Neural crest cell (in vitro differentiated cells): ENCODE data around the gene SMIM24. TPM values are rescaled to one million over a fixed set of nuclear protein-coding genes. Genes with fewer than 3 reads are reported as not detected.

ENCODE experiments used
- DNase-seq: peaks from one replicate; pipeline ENCODE4 v3.0.0; 2021; ENCODE audit warnings: low read depth, mixed read lengths, low spot score
- H3K27ac Mint-ChIP-seq: one replicate; pipeline ENCODE4 v1.8.0; 2021; ENCODE audit warnings: mild to moderate bottlenecking, mixed read lengths; ENCODE audit not compliant: unreplicated experiment
- H3K27me3 Mint-ChIP-seq: 2 replicates; pipeline ENCODE4 v1.8.0; 2021; ENCODE audit warnings: low read depth, mild to moderate bottlenecking, mixed read lengths
- H3K36me3 Mint-ChIP-seq: 2 replicates; pipeline ENCODE4 v1.8.0; 2021; ENCODE audit warnings: low read depth, mild to moderate bottlenecking, mixed read lengths
- H3K4me1 Mint-ChIP-seq: 2 replicates; pipeline ENCODE4 v1.8.0; 2021; ENCODE audit warnings: mixed read lengths
- H3K4me3 Mint-ChIP-seq: one replicate; pipeline ENCODE4 v1.8.0; 2021; ENCODE audit warnings: mild to moderate bottlenecking, mixed read lengths
- H3K9me3 Mint-ChIP-seq: 2 replicates; pipeline ENCODE4 v1.8.0; 2021; ENCODE audit warnings: mixed read lengths
- CTCF ChIP-seq: fragments of 200-600 bp; sonication (generic); conservative IDR thresholded peaks from 2 replicates; pipeline ENCODE4 v1.5.0; 2021; ENCODE audit warnings: antibody characterized with exemption, mild to moderate bottlenecking
- total RNA-seq: library from RNA; stranded (reverse); gene quantifications from 2 replicates; pipeline ENCODE4 v1.2.1, GENCODE V29; 2021

SMIM24 gene
- total RNA-seq, 1 donor from 2014 or later: not detected

- H3K4me3 Mint-ChIP-seq: no peak overlapping the region
- no peak for DNase-seq
- no peaks in the 10 kb centered on the region for H3K36me3 Mint-ChIP-seq
- no peaks in the 10 kb centered on the region for H3K9me3 Mint-ChIP-seq
- no peak for TF ChIP-seq CTCF
- H3K4me1 Mint-ChIP-seq: peaks cover 19% of the 10 kb centered on the region
- peaks cover 72% of the 10 kb centered on the region for H3K27me3 Mint-ChIP-seq
- no peak overlapping the region for H3K27ac Mint-ChIP-seq
Observed at GRCh38 chr19:3459965-3460582, 20.3 kb downstream of the SMIM24 start.

- Mint-ChIP-seq H3K4me1 (peaks cover 19% of the 10 kb centered on the region), H3K9me3 (no peaks in the 10 kb centered on the region), H3K27me3 (peaks cover 66% of the 10 kb centered on the region), H3K36me3 (no peaks in the 10 kb centered on the region), H3K4me3 (peak overlapping the region; percentile 41), H3K27ac (no peak overlapping the region)
- no peak for TF ChIP-seq CTCF
- no peak for DNase-seq
Observed at GRCh38 chr19:3459089-3459881, 21.0 kb downstream of the SMIM24 start.

GRCh38 chr19:3458229-3459088 lies 21.9 kb downstream of the SMIM24 start:
- H3K4me3 Mint-ChIP-seq: no peak overlapping the region
- no peaks in the 10 kb centered on the region for H3K9me3 Mint-ChIP-seq
- no peak for TF ChIP-seq CTCF
- peaks cover 19% of the 10 kb centered on the region for H3K4me1 Mint-ChIP-seq
- no peaks in the 10 kb centered on the region for H3K36me3 Mint-ChIP-seq
- DNase-seq: no peak
- no peak overlapping the region for H3K27ac Mint-ChIP-seq
- H3K27me3 Mint-ChIP-seq: peaks cover 66% of the 10 kb centered on the region

GRCh38 chr19:3457528-3458228 lies 22.6 kb downstream of the SMIM24 start:
- no peak overlapping the region for H3K27ac Mint-ChIP-seq
- H3K27me3 Mint-ChIP-seq: peaks cover 67% of the 10 kb centered on the region
- peaks cover 16% of the 10 kb centered on the region for H3K4me1 Mint-ChIP-seq
- H3K36me3 Mint-ChIP-seq: no peaks in the 10 kb centered on the region
- H3K9me3 Mint-ChIP-seq: no peaks in the 10 kb centered on the region
- DNase-seq: no peak
- no peak overlapping the region for H3K4me3 Mint-ChIP-seq
- no peak for TF ChIP-seq CTCF

- H3K4me1 Mint-ChIP-seq: peaks cover 14% of the 10 kb centered on the region
- no peak overlapping the region for H3K27ac Mint-ChIP-seq
- H3K4me3 Mint-ChIP-seq: no peak overlapping the region
- peaks cover 62% of the 10 kb centered on the region for H3K27me3 Mint-ChIP-seq
- no peaks in the 10 kb centered on the region for H3K36me3 Mint-ChIP-seq
- no peak for DNase-seq
- no peaks in the 10 kb centered on the region for H3K9me3 Mint-ChIP-seq
- TF ChIP-seq CTCF: no peak
Observed at GRCh38 chr19:3456925-3457527, 23.3 kb downstream of the SMIM24 start.
